ENCODE measurements around the gene BEST3. TPM values are rescaled to one million over a fixed set of nuclear protein-coding genes. Genes with fewer than 3 reads are reported as not detected.

BEST3 gene
- polyA plus RNA-seq, 1 donor from 2014 or later: 0.88 TPM

- no peak for TF ChIP-seq CTCF (IDR thresholded peaks at IDR 0.05; ENCODE audit: poor library complexity, severe bottlenecking)
Observed at GRCh38 chr12:69714542-69714941, 15.4 kb upstream of the BEST3 start (continued).

GRCh38 chr12:69712826-69713225, 13.7 kb upstream of the BEST3 start:
- no peaks in the 10 kb centered on the region for H3K36me3 ChIP-seq (ENCODE audit: insufficient read depth, low read length)
- H3K4me2 ChIP-seq (ENCODE audit: low read length): no peak overlapping the region
- H3K79me2 ChIP-seq (replicated peaks; ENCODE audit: insufficient read depth, low read length): no peaks in the 10 kb centered on the region
- TF ChIP-seq REST (IDR thresholded peaks at IDR 0.05; ENCODE audit: borderline replicate concordance): no peak
- no peak for TF ChIP-seq POLR2AphosphoS5 (IDR thresholded peaks at IDR 0.05)
- TF ChIP-seq MXI1 (conservative IDR thresholded peaks at IDR 0.05; ENCODE audit: poor library complexity, severe bottlenecking): no peak
- TF ChIP-seq RAD21 (conservative IDR thresholded peaks at IDR 0.05): no peak
- TF ChIP-seq EP300 (conservative IDR thresholded peaks at IDR 0.05; ENCODE audit: poor library complexity, severe bottlenecking): no peak
- no peak for TF ChIP-seq CTCF (IDR thresholded peaks at IDR 0.05; ENCODE audit: poor library complexity, severe bottlenecking)
- TF ChIP-seq TAF1 (IDR thresholded peaks at IDR 0.05; ENCODE audit: low read depth): no peak
- TF ChIP-seq EZH2 (IDR thresholded peaks at IDR 0.05; ENCODE audit: borderline replicate concordance, insufficient read depth, low read length, poor library complexity, severe bottlenecking): no peak
- TF ChIP-seq SMC3 (conservative IDR thresholded peaks at IDR 0.05; ENCODE audit: poor library complexity): no peak
- no peaks in the 10 kb centered on the region for H4K20me1 ChIP-seq (ENCODE audit: insufficient read depth)
- H3K9me2 ChIP-seq (ENCODE audit: insufficient read depth, low read length): no peaks in the 10 kb centered on the region
- no peak overlapping the region for H3K27ac ChIP-seq (ENCODE audit: low read length)
- H3K9ac ChIP-seq (ENCODE audit: low read length): no peak overlapping the region
- no peaks in the 10 kb centered on the region for H3K9me3 ChIP-seq (ENCODE audit: low read length)
- no peaks in the 10 kb centered on the region for H3K27me3 ChIP-seq (ENCODE audit: insufficient read depth, low read depth, low read length)
- no peak overlapping the region for H3K4me3 ChIP-seq (ENCODE audit: low read length)
- H3F3A ChIP-seq (ENCODE audit: insufficient read depth, low read length, poor library complexity, severe bottlenecking): no peaks in the 10 kb centered on the region
- no peak overlapping the region for H2AFZ ChIP-seq (ENCODE audit: low read depth, low read length)

- Histone ChIP-seq H3K27ac (ENCODE audit: low read length) (no peak overlapping the region), H3K9me2 (ENCODE audit: insufficient read depth, low read length) (no peaks in the 10 kb centered on the region), H2AFZ (ENCODE audit: low read depth, low read length) (no peak overlapping the region), H3K9ac (ENCODE audit: low read length) (no peak overlapping the region), H3K4me2 (ENCODE audit: low read length) (no peak overlapping the region), H4K20me1 (ENCODE audit: insufficient read depth) (no peaks in the 10 kb centered on the region), H3K36me3 (ENCODE audit: insufficient read depth, low read length) (no peaks in the 10 kb centered on the region), H3K27me3 (ENCODE audit: insufficient read depth, low read depth, low read length) (no peaks in the 10 kb centered on the region), H3K4me3 (ENCODE audit: low read length) (no peak overlapping the region), H3F3A (ENCODE audit: insufficient read depth, low read length, poor library complexity, severe bottlenecking) (no peaks in the 10 kb centered on the region), H3K9me3 (ENCODE audit: low read length) (no peaks in the 10 kb centered on the region), H3K79me2 (replicated peaks; ENCODE audit: insufficient read depth, low read length) (no peaks in the 10 kb centered on the region)
- TF ChIP-seq EZH2 (IDR thresholded peaks at IDR 0.05; ENCODE audit: borderline replicate concordance, insufficient read depth, low read length, poor library complexity, severe bottlenecking): no peak
- TF ChIP-seq CTCF (IDR thresholded peaks at IDR 0.05; ENCODE audit: poor library complexity, severe bottlenecking): no peak
- no peak for TF ChIP-seq TAF1 (IDR thresholded peaks at IDR 0.05; ENCODE audit: low read depth)
- TF ChIP-seq RAD21 (conservative IDR thresholded peaks at IDR 0.05): no peak
- no peak for TF ChIP-seq SMC3 (conservative IDR thresholded peaks at IDR 0.05; ENCODE audit: poor library complexity)
- no peak for TF ChIP-seq EP300 (conservative IDR thresholded peaks at IDR 0.05; ENCODE audit: poor library complexity, severe bottlenecking)
- no peak for TF ChIP-seq REST (IDR thresholded peaks at IDR 0.05; ENCODE audit: borderline replicate concordance)
- no peak for TF ChIP-seq POLR2AphosphoS5 (IDR thresholded peaks at IDR 0.05)
- TF ChIP-seq MXI1 (conservative IDR thresholded peaks at IDR 0.05; ENCODE audit: poor library complexity, severe bottlenecking): no peak
Observed at GRCh38 chr12:69708649-69709048, 9.5 kb upstream of the BEST3 start.

All from neural cell (in vitro differentiated cells).